Measurements from ENCODE around the gene EVX1.

DNA sequence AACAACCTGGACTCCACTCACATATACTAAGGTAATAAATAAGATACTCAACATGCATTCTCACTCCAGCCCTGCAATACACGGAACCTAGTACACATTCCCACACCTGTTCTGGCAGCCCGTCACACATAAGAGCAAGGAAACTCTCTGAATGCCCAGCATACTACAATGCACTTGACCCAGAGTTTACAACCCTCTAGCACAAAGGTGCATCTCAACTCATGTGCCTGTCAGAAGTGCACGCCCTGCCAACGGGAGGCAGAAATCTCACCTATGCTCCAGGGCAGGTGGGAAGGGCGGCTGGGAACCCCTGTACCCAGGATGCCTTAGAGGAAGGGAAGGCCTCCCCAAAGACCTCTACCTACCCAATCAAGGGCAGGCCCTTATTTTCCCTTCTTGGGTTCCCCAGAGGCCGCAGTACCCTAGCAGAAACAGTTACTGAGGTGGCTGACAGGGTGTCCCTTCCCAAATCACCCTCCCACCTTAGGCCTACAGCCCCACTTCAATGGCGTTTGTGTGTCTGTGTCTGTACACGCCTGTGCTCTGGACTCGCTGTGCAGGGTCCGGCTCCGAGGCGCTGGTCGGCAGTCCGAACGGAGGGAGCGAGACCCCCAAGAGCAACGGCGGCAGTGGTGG lies 2.0 kb downstream of the EVX1 start:
- TF ChIP-seq ONECUT2 (CRISPR knock-in tag; IDR thresholded peaks at IDR 0.05) (no peak), ZNF431 (CRISPR knock-in tag; IDR thresholded peaks at IDR 0.05; ENCODE audit: borderline replicate concordance, low read depth) (no peak), SIN3B (IDR thresholded peaks at IDR 0.05; ENCODE audit: low read length) (no peak), BORCS8-MEF2B (CRISPR knock-in tag; IDR thresholded peaks at IDR 0.05) (no peak)
- TF ChIP-seq, protein P1, sequence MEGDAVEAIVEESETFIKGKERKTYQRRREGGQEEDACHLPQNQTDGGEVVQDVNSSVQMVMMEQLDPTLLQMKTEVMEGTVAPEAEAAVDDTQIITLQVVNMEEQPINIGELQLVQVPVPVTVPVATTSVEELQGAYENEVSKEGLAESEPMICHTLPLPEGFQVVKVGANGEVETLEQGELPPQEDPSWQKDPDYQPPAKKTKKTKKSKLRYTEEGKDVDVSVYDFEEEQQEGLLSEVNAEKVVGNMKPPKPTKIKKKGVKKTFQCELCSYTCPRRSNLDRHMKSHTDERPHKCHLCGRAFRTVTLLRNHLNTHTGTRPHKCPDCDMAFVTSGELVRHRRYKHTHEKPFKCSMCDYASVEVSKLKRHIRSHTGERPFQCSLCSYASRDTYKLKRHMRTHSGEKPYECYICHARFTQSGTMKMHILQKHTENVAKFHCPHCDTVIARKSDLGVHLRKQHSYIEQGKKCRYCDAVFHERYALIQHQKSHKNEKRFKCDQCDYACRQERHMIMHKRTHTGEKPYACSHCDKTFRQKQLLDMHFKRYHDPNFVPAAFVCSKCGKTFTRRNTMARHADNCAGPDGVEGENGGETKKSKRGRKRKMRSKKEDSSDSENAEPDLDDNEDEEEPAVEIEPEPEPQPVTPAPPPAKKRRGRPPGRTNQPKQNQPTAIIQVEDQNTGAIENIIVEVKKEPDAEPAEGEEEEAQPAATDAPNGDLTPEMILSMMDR (CRISPR knock-in tag; IDR thresholded peaks at IDR 0.05) = no peak
- TF ChIP-seq, protein P2, sequence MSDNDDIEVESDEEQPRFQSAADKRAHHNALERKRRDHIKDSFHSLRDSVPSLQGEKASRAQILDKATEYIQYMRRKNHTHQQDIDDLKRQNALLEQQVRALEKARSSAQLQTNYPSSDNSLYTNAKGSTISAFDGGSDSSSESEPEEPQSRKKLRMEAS (IDR thresholded peaks at IDR 0.05) = no peak
